PC-3 (cell line): ENCODE data around the gene FSTL4. TPM values are rescaled to one million over a fixed set of nuclear protein-coding genes. Genes with fewer than 3 reads are reported as not detected.
A peak's percentile ranks its signal among the peaks of the same experiment; 100 is the strongest.

Experiments used
- ATAC-seq: fragments of 200-7000 bp; cut with Tn5 transposase; 2 replicates; pipeline ENCODE4 v1.9.1; 2020; ENCODE audit warnings: mild to moderate bottlenecking, moderate library complexity
- BruUV-seq: library from RNA; stranded (reverse); fragments of 400-500 nt; replicated peaks from 2 replicates; lab custom pipeline; 2021; lab: Mats Ljungman, UMichigan
- CTCF ChIA-PET: fragments of 300-600 bp; sonication (Branson Sonifier 250); formaldehyde crosslinking; loops from one replicate; lab custom pipeline; 2022; ENCODE audit warnings: antibody characterized with exemption; lab: Charles Lee
- POLR2A ChIA-PET: fragments of 300-600 bp; sonication (Branson Sonifier 250); formaldehyde crosslinking; loops from one replicate; lab custom pipeline; 2022; ENCODE audit warnings: antibody characterized with exemption; ENCODE audit not compliant: unreplicated experiment; lab: Charles Lee
- DNase-seq: peaks from one replicate; pipeline ENCODE4 v3.0.0-alpha.2; 2015
- H2AFZ ChIP-seq: fragments of 300-600 bp; sonication (generic); 2 replicates; pipeline ENCODE4 v1.6.0; 2016; ENCODE audit warnings: antibody characterized with exemption, low read length
- H3F3A ChIP-seq: fragments of 300-600 bp; sonication (generic); one replicate; pipeline ENCODE4 v1.6.0; 2017; ENCODE audit warnings: antibody characterized with exemption, low read length, control low read depth, mild to moderate bottlenecking; ENCODE audit not compliant: unreplicated experiment
- H3K27ac ChIP-seq: fragments of 300-600 bp; sonication (generic); 2 replicates; pipeline ENCODE4 v1.5.1; 2016; ENCODE audit warnings: mild to moderate bottlenecking, low read length
- H3K27me3 ChIP-seq: fragments of 300-600 bp; sonication (generic); 2 replicates; pipeline ENCODE4 v1.6.1; 2016; ENCODE audit warnings: low read length, mixed read lengths
- H3K36me3 ChIP-seq: fragments of 300-600 bp; sonication (generic); 2 replicates; pipeline ENCODE4 v1.6.1; 2016; ENCODE audit warnings: low read depth, mixed run types, low read length, mixed read lengths
- H3K4me1 ChIP-seq: fragments of 300-600 bp; sonication (generic); 2 replicates; pipeline ENCODE4 v1.5.1; 2016; ENCODE audit warnings: low read length; ENCODE audit not compliant: insufficient read depth
- H3K4me2 ChIP-seq: fragments of 300-600 bp; sonication (generic); 2 replicates; pipeline ENCODE4 v1.6.0; 2016; ENCODE audit warnings: low read length
- H3K4me3 ChIP-seq: fragments of 300-600 bp; sonication (generic); 2 replicates; pipeline ENCODE4 v1.5.1; 2016; ENCODE audit warnings: mild to moderate bottlenecking, low read length, mixed read lengths
- H3K79me2 ChIP-seq: fragments of 300-600 bp; sonication (generic); 2 replicates; pipeline ENCODE4 v1.6.1; 2017; ENCODE audit warnings: low read length, mixed read lengths
- H3K9ac ChIP-seq: fragments of 300-600 bp; sonication (generic); 2 replicates; pipeline ENCODE4 v1.6.0; 2016; ENCODE audit warnings: mild to moderate bottlenecking, low read length
- H3K9me2 ChIP-seq: fragments of 300-600 bp; sonication (generic); replicated peaks from 2 replicates; pipeline ENCODE4 v1.6.1; 2016; ENCODE audit warnings: mixed run types, low read length, mixed read lengths
- H3K9me3 ChIP-seq: fragments of 300-600 bp; sonication (generic); 2 replicates; pipeline ENCODE4 v1.6.1; 2016; ENCODE audit warnings: low read length, mixed read lengths
- H4K20me1 ChIP-seq: fragments of 300-600 bp; sonication (generic); 2 replicates; pipeline ENCODE4 v1.6.1; 2016; ENCODE audit warnings: low read length, mixed read lengths
- EZH2 ChIP-seq: fragments of 300-600 bp; sonication (generic); IDR thresholded peaks from one replicate; pipeline ENCODE4 v1.6.1; 2017; ENCODE audit warnings: antibody characterized with exemption, mild to moderate bottlenecking, low read length; ENCODE audit not compliant: unreplicated experiment
- EZH2phosphoT487 ChIP-seq: fragments of 300-600 bp; sonication (generic); IDR thresholded peaks from 2 replicates; pipeline ENCODE4 v1.6.1; 2018; ENCODE audit warnings: mild to moderate bottlenecking, antibody characterized with exemption, low read length, borderline replicate concordance
- intact Hi-C: fragments of 100-400 bp; cut with micrococcal nuclease; formaldehyde crosslinking; loops from 2 replicates; pipeline ENCODE4 v1.9.0; 2023
- total RNA-seq: library from RNA; depleted of rRNA; stranded (reverse); fragments of >200 nt; gene quantifications from 2 replicates; pipeline ENCODE4 v1.2.3, GENCODE V29; 2014
- TF ChIP-seq, protein P1 (sequence below): fragments of 300-600 bp; sonication (generic); conservative IDR thresholded peaks from 2 replicates; pipeline ENCODE4 v1.5.1; 2017; ENCODE audit warnings: antibody characterized with exemption, low read depth, mild to moderate bottlenecking, low read length

FSTL4 gene
- total RNA-seq, 1 experiment from 2014 or later = 4.2 TPM

DNA sequence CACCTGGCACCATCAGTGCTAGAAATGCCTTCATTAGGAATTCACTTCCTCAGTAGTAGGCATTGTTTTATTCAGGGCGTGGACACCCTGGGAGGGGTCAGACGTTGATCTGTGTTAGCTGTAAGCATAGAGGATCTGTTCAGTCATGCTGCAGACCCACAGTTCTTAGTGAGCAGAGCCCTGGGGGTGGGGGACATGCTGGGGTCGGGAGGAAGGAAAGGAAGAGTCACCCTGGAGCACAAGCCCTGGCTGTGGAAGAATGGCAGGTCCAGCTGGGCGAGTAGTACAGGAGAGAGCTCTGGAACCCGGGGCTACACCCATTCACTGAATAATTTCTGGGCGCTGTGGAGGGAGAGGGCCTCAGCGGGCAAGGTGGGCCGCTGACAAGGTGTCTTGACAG is 172.5 kb downstream of the FSTL4 start:
- Histone ChIP-seq H3K4me1 (no peaks in the 10 kb centered on the region), H3K27me3 (no peaks in the 10 kb centered on the region), H4K20me1 (no peaks in the 10 kb centered on the region), H3K9me2 (no peaks in the 10 kb centered on the region), H3K9me3 (no peaks in the 10 kb centered on the region), H3K4me2 (no peak overlapping the region), H3K36me3 (no peaks in the 10 kb centered on the region), H3F3A (no peaks in the 10 kb centered on the region), H3K27ac (no peak overlapping the region), H3K4me3 (no peak overlapping the region), H2AFZ (no peak overlapping the region), H3K9ac (no peak overlapping the region), H3K79me2 (no peaks in the 10 kb centered on the region)
- DNase-seq (no peak), ATAC-seq (no peak)
- TF ChIP-seq, protein P1, sequence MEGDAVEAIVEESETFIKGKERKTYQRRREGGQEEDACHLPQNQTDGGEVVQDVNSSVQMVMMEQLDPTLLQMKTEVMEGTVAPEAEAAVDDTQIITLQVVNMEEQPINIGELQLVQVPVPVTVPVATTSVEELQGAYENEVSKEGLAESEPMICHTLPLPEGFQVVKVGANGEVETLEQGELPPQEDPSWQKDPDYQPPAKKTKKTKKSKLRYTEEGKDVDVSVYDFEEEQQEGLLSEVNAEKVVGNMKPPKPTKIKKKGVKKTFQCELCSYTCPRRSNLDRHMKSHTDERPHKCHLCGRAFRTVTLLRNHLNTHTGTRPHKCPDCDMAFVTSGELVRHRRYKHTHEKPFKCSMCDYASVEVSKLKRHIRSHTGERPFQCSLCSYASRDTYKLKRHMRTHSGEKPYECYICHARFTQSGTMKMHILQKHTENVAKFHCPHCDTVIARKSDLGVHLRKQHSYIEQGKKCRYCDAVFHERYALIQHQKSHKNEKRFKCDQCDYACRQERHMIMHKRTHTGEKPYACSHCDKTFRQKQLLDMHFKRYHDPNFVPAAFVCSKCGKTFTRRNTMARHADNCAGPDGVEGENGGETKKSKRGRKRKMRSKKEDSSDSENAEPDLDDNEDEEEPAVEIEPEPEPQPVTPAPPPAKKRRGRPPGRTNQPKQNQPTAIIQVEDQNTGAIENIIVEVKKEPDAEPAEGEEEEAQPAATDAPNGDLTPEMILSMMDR = no peak
- no peak for TF ChIP-seq EZH2
- POLR2A ChIA-PET = no interaction called here
- intact Hi-C loops = no loop called here
- CTCF ChIA-PET = no interaction called here
- BruUV-seq = no TSS peak

DNA sequence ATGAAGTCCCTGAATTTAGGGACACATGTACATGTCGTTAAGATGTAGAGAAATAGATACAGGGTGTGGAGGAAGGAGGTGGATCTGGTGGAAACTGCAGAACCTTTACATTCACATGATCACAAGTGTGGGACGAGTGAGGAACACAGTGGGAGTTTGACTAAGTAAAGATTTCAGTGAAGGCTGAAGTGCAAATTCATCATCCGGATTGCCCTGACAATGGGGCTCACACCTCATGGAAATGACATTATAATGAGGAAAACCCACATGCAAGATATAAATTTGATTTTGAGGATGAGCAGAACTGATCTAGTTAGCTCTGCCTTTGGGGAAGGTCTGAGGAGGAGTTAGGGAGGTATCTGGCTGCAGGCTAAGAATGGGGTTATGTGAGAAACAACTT is 173.9 kb downstream of the FSTL4 start:
- BruUV-seq = no TSS peak
- no peak overlapping the region for H3K4me2 ChIP-seq
- H3K9me2 ChIP-seq = no peaks in the 10 kb centered on the region
- H4K20me1 ChIP-seq = no peaks in the 10 kb centered on the region
- H3K4me1 ChIP-seq = no peaks in the 10 kb centered on the region
- H3K27ac ChIP-seq = no peak overlapping the region
- no peaks in the 10 kb centered on the region for H3K36me3 ChIP-seq
- ATAC-seq = no peak
- H3K27me3 ChIP-seq = no peaks in the 10 kb centered on the region
- H3K79me2 ChIP-seq = no peaks in the 10 kb centered on the region
- ChIA-PET POLR2A (no interaction called here), CTCF (no interaction called here)
- no peak overlapping the region for H2AFZ ChIP-seq
- no peak for DNase-seq
- intact Hi-C loops = no loop called here
- H3K4me3 ChIP-seq = no peak overlapping the region
- H3K9me3 ChIP-seq = no peaks in the 10 kb centered on the region
- TF ChIP-seq EZH2phosphoT487 = no peak
- TF ChIP-seq, protein P1 = no peak
- no peak for TF ChIP-seq EZH2
- H3K9ac ChIP-seq = no peak overlapping the region
- H3F3A ChIP-seq = no peaks in the 10 kb centered on the region

DNA sequence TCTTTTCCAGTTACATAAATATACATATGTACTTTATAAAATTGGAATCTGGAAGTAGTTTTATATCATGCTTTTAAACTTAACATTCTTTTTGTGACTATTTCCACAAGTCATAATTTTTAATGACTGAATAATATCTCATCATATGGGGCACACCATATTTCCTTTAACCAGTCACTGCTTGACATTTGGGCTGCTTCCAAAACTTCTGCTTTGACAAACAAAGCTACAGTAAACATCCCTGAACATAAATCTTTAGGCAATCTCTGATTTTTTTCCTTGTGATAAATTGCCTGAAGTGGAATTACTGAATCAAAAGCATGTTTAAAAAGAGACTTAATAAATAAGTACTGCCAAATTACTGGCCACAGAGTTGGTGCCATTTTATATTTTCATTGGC is 178.0 kb downstream of the FSTL4 start:
- no peaks in the 10 kb centered on the region for H3K27me3 ChIP-seq
- ATAC-seq (no peak), DNase-seq (peak; percentile 26)
- no peaks in the 10 kb centered on the region for H3F3A ChIP-seq
- no peaks in the 10 kb centered on the region for H3K36me3 ChIP-seq
- no peaks in the 10 kb centered on the region for H3K4me1 ChIP-seq
- BruUV-seq = no TSS peak
- no peaks in the 10 kb centered on the region for H3K9me3 ChIP-seq
- CTCF ChIA-PET = no interaction called here
- H3K9ac ChIP-seq = no peak overlapping the region
- H3K4me3 ChIP-seq = no peak overlapping the region
- no peak overlapping the region for H3K27ac ChIP-seq
- H4K20me1 ChIP-seq = no peaks in the 10 kb centered on the region
- H2AFZ ChIP-seq = no peak overlapping the region
- no peak overlapping the region for H3K4me2 ChIP-seq
- POLR2A ChIA-PET = no interaction called here
- intact Hi-C loops = no loop called here
- H3K79me2 ChIP-seq = no peaks in the 10 kb centered on the region
- no peaks in the 10 kb centered on the region for H3K9me2 ChIP-seq
- TF ChIP-seq EZH2 = no peak
- no peak for TF ChIP-seq EZH2phosphoT487
- TF ChIP-seq, protein P1 = no peak
